NCI-H1694 (cell line): ENCODE results near the gene PSG1.
"Not testable (repeated sequence)": the region's sequence is repeated elsewhere in the genome, so short reads cannot be mapped to it uniquely, and the experiment has no call there.

ENCODE experiments used
- DNase-seq: peaks from one replicate; lab custom pipeline; 2025; lab: John Stamatoyannopoulos, UW

The PSG1 gene

GRCh38 chr19:42819960-42820650, 59.4 kb downstream of the PSG1 start:
- DNase-seq, result not testable (repeated sequence)

- DNase-seq, result no peak
These were observed 62.6 kb downstream of the PSG1 start for GRCh38 chr19:42816894-42817293.
